ENCODE data around the gene POU6F1. TPM values are rescaled to one million over a fixed set of nuclear protein-coding genes. Genes with fewer than 3 reads are reported as not detected.

The POU6F1 gene
- total RNA-seq, 4 donors from 2014 or later, result 5.8 to 14.8 (median 8.5) TPM

DNA sequence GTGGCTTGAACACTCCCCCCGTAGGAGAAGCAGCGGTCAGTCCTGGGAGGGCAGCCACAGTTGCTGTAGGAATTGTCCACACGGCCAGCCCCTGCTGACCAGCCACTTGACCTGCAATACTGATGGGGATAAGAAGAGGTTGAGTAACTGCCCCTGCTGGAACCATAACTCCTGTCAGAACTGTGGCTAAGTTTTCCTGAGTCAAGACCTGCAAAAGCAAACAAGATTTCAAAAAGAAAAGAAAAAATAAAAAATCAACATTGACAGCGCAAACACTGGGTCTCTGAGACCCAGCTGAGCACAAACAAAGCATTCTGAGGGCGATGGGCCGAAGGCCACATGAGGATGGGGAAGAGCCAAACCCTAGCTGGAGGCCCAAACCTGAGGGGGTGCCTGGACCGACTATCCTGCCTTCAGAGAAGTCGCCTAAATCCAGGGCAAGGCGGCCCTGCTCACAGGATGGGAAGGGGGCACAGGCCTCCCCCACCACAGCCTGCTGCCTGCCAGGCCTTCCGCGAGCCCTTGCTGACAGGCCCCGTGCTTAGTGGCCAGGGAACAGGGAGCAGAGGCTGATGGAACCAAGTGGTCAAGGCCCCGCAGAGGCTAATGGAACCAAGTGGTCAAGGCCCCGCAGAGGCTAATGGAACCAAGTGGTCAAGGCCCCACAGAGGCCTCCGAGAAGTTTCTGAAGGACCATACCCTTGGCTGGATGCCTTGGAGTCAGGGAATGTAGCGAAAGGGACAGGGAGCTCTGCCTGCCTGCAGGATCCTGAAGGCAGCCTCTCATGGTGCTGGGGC is 19.1 kb downstream of the POU6F1 start:
- TF ChIP-seq, protein P1, sequence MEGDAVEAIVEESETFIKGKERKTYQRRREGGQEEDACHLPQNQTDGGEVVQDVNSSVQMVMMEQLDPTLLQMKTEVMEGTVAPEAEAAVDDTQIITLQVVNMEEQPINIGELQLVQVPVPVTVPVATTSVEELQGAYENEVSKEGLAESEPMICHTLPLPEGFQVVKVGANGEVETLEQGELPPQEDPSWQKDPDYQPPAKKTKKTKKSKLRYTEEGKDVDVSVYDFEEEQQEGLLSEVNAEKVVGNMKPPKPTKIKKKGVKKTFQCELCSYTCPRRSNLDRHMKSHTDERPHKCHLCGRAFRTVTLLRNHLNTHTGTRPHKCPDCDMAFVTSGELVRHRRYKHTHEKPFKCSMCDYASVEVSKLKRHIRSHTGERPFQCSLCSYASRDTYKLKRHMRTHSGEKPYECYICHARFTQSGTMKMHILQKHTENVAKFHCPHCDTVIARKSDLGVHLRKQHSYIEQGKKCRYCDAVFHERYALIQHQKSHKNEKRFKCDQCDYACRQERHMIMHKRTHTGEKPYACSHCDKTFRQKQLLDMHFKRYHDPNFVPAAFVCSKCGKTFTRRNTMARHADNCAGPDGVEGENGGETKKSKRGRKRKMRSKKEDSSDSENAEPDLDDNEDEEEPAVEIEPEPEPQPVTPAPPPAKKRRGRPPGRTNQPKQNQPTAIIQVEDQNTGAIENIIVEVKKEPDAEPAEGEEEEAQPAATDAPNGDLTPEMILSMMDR (IDR thresholded peaks at IDR 0.05), result no peak
- DNase-seq (ENCODE audit: low spot score) (no peak), ATAC-seq (ENCODE audit: low FRiP score) (peak; percentile 7)

DNA sequence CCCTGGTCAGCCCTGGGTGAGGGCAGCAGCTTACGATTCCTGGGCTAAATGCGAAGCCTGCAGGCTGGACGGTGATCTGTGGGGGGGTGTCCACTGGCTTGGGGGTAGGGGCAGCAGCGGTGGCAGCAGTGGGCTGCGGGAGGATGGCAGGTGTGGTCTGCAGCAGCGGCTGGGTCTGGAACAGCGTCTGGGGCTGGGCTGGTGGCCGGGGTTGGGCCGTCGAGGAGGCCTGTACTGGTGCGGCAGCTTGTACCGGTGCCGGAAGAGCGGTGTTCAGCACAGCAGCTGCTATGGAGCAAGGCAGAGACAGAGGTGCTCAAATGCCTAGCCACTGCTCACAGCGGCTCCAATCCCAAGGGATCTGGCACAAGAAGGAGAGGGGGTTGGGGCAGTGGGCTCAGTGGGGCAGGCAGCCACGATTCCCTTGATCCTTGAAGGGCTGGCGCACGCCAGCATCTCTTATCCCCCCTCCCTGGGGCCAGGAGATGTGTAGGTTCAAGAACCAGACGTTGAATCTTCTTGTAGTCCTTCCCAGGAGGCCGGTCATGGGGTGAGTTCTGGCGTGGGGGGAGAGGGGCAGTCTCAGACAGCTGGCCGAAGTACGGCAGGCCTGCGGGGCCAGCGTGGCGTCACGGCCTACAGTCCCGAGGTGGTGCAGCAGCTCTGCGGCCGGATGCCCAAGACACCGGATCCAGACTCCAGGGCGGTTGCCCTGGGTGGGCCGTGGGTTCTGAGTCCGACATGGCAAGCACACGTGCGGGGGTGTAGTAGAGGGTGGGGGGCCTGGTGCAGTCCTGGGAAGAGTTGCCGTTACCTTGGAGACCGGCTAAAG is 19.9 kb downstream of the POU6F1 start:
- DNase-seq (ENCODE audit: low spot score) (no peak), ATAC-seq (ENCODE audit: low FRiP score) (peak; percentile 16)
- TF ChIP-seq, protein P1 (IDR thresholded peaks at IDR 0.05), result no peak

- no peak for ATAC-seq (ENCODE audit: low FRiP score)
- TF ChIP-seq, protein P1 (IDR thresholded peaks at IDR 0.05), result no peak
- no peak for DNase-seq (ENCODE audit: low spot score)
Observed at GRCh38 chr12:51196547-51196946, 21.3 kb downstream of the POU6F1 start.

GRCh38 chr12:51195841-51196240 is 22.0 kb downstream of the POU6F1 start:
- TF ChIP-seq, protein P1 (IDR thresholded peaks at IDR 0.05), result no peak
- ATAC-seq (ENCODE audit: low FRiP score) (no peak), DNase-seq (ENCODE audit: low spot score) (no peak)

- no peak for DNase-seq (ENCODE audit: low spot score)
Observed at GRCh38 chr12:51192284-51192671, 25.6 kb downstream of the POU6F1 start.

GRCh38 chr12:51191516-51192283 is 26.2 kb downstream of the POU6F1 start:
- ATAC-seq (ENCODE audit: low FRiP score) (no peak), DNase-seq (ENCODE audit: low spot score) (no peak)
- TF ChIP-seq, protein P1 (IDR thresholded peaks at IDR 0.05), result no peak

More at GRCh38 chr12:51192284-51192671, 25.6 kb downstream of the POU6F1 start:
- ATAC-seq (ENCODE audit: low FRiP score), result no peak
- TF ChIP-seq, protein P1 (IDR thresholded peaks at IDR 0.05), result no peak

All from omental fat pad (tissue), 4 donors.